ENCODE results near the gene AFMID.

- TF ChIP-seq POLR2A (IDR thresholded peaks at IDR 0.05) (no peak), POLR2AphosphoS5 (IDR thresholded peaks at IDR 0.05) (no peak), EP300 (IDR thresholded peaks at IDR 0.05) (no peak)
- TF ChIP-seq, protein P1, sequence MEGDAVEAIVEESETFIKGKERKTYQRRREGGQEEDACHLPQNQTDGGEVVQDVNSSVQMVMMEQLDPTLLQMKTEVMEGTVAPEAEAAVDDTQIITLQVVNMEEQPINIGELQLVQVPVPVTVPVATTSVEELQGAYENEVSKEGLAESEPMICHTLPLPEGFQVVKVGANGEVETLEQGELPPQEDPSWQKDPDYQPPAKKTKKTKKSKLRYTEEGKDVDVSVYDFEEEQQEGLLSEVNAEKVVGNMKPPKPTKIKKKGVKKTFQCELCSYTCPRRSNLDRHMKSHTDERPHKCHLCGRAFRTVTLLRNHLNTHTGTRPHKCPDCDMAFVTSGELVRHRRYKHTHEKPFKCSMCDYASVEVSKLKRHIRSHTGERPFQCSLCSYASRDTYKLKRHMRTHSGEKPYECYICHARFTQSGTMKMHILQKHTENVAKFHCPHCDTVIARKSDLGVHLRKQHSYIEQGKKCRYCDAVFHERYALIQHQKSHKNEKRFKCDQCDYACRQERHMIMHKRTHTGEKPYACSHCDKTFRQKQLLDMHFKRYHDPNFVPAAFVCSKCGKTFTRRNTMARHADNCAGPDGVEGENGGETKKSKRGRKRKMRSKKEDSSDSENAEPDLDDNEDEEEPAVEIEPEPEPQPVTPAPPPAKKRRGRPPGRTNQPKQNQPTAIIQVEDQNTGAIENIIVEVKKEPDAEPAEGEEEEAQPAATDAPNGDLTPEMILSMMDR (IDR thresholded peaks at IDR 0.05), result no peak
Observed at GRCh38 chr17:78249074-78249817, 62.1 kb downstream of the AFMID start.

Data from upper lobe of left lung (tissue), 4 donors.